Activated CD8-positive, alpha-beta memory T cell treated with anti-CD3 and anti-CD28 coated beads, Interleukin-2, amount 50 U/mL, for 1 hour (primary cell): ENCODE results near the gene SGMS1.
"Not testable (repeated sequence)": the region's sequence is repeated elsewhere in the genome, so short reads cannot be mapped to it uniquely, and the experiment has no call there.

Source experiments
- DNase-seq: peaks from one replicate; pipeline ENCODE4 v3.0.0-alpha.2; 2020; ENCODE audit errors: extremely low read depth

SGMS1 gene

DNA sequence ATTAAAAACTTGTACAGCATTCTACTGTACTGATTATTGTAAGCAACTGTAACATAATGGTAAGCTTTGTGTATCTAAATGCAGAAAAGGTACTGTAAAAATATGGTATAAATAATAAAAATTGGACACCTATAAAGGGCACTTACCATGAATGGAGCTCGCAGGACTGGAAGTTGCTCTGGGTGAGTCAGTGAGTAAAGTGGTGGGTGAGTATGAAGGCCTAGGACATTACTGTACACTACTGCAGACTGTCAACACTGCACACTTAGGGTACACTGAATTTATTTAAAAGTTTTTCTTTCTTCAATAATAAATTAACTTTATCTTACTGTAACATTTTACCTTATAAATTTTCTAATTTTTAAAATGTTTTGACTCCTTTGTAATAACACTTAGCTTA is 253.8 kb downstream of the SGMS1 start:
- DNase-seq, result no peak

DNA sequence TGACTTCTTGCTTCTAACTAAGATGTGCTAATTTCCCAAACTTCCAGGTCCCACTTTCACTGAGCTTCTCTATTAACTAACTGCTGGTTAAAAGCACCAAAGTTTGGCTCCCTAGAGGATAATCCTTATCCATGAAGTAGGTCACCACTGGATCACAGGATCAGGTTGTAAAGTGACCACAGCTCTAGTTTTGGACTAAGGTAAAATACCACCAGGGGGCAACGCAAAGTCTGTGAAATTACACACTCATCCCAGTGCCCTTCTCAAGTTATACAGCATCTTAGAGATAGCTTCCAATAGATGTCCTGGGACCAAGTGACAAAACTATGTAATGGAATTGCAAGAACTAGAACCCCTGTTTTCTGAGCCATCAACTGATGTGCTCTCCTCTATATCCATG is 256.0 kb downstream of the SGMS1 start:
- no peak for DNase-seq

DNA sequence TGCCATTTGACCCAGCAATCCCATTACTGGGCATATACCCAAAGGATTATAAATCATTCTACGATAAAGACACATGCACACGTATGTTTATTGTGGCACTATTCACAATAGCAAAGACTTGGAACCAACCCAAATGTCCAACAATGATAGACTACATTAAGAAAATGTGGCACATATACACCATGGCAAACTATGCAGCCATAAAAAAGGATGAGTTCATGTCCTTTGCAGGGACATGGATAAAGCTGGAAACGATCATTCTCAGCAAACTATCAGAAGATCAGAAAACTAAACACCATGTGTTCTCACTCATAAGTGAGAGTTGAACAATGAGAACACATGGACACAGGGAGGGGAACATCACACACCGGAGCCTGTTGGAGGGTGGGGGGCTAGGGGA is 257.3 kb downstream of the SGMS1 start:
- not testable (repeated sequence) for DNase-seq

DNA sequence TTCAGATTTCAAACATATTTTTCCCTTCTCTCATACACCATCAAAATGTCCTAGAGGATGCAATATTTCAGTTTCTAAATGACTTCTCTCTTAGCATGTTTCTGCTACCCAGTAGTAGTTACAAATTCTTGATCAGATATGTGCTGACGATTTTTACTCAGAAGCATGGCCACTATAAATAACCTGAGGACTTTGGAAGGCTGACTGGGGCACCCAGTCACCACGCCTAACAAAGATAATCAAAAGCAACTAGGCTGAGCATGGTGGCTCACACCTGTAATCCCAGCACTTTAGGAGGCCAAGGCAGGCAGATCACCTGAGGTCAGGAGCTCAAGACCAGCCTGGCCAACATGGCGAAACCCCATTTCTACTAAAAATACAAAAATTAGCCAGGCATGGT is 259.0 kb downstream of the SGMS1 start:
- DNase-seq, result not testable (repeated sequence)

DNA sequence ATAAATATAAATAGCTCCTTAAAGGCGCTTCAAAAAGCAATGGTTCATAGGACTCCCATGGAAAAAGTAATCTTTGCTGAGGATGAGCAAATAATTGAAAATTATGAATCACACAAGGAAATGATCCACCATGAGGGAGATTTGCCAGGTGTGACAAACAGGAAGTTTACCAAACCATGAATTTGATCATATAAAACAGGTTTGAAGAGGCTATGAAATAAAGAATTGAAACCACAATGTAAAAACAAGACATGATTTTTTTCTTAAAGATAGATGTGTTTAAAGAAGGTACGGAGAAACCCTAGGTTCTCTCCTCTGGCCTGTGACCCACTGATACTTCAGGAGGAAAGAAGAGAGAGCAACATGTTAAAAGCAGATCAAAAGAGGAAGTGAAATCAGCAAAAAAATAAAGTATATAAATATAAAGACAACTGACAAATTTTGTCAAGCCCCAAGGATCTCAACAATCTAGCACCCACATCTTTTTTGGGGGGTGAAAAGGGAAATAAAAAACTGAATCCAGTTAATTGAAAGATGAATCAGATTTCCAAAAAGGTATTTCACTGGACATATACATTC is 261.1 kb downstream of the SGMS1 start:
- no peak for DNase-seq

DNA sequence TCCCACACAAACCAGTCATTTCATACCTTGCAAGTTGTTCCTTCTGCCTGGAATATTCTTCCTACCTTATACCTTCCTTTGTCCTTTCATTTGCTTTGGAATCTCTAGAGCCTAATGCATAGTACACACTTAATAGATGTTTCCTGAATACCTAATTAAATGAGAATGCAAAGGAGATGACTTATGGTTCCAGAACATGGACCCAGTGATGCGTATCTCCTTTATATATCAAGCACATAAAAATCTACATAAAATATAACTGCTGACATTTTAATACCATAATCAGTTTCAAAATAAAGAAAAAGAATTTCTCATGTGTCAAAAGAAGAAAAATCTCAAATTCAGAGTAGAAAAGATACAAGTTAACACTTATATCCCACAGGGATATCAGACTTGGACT is 261.8 kb downstream of the SGMS1 start:
- DNase-seq, result no peak

DNA sequence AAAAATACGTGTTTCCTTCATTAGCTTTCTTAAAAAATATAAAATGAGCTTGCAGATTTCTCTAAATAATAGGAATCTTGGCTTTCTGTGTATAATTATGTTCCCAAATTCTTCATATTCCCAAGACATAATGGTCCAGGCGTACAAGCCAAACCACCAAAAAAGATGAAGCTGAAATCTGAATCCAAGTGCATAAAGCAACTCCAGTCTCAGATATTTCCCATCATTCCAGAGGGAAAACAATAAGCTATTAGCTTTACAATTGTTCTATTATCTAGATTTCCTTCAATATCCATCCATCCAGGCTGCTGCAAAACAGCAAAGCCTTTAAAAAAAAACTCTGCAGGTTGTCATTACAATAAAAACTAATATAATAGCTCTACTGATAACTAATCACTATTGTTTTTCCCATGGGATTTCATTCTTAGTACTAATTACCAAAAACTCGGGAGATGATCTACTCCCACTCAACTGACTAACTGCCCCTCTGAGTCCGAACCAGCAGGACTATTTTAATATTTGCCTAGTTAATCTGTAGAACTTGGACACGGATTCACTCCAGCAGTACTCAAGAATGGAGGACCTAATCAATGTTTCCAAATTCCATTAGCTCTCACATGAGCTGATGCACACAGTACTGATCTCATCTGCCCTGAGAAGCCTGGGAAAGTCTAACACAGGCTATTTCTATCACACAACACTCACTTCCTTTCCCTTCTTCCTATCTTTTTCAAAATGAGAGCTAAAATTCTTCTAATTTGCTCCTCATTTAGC is 263.5 kb downstream of the SGMS1 start:
- no peak for DNase-seq

DNA sequence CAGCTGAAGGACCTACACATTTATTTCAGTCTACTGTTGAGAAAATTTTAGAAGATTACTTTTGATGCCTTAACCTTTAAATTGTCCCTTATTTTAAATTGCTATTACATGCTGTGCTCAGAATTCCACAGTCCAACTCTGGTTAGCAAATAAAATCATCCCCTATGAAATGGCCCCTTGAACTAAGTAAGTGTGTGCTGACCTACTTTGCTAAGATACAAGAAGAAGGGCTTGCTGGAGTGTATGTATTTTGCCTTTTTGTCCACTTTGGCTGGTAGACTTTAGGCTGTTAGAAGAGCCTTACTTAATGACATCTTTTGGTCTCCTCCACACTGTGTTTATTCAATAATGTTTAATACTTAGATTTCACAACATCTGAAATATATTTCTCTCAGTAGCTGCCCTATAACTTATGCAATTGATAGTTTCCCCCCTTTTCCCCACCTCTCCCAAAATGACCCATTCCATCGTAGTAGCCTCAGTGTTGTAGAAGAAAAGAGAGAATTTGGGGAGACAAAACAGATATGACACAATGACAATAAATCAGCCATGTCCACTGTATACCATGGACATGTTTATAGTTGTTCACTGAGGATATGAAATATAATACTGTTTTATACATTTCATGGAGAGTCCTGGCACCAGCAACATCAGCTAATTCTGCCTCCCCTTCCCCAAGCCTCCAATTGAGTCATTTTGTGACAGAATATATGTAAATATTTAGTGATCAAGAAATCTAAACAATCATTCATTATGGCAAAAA is 264.6 kb downstream of the SGMS1 start:
- DNase-seq, result no peak

DNA sequence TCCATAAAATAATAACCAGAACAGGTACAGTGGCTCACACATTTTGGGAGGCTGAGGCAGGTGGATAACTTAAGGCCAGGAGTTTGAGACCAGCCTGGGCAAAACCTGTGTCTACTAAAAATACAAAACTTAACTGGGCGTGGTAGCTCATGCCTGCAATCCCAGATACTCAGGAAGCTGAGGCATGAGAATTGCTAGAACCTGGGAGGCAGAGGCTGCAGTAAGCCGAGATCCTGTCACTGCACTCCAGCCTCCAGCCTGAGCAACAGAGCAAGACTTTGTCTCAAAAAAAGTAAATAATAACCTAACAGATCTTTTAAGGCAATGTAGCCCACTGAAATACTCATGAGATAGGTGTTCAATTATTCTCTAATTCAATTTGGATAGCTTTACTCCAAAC is 265.3 kb downstream of the SGMS1 start:
- no peak for DNase-seq

DNA sequence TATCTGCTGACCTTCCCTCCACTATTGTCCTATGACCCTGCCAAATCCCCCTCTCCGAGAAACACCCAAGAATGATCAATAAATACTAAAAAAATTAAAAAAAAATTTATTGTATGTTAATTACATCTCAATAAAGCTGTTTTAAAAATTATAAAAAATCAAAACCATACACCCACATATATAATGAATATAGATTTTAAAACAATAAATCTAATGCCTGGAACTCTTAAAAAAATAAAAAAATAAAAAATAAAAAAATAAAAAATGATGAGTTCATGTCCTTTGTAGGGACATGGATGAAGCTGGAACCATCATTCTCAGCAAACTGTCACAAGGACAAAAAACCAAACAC is 267.3 kb downstream of the SGMS1 start:
- not testable (repeated sequence) for DNase-seq

DNA sequence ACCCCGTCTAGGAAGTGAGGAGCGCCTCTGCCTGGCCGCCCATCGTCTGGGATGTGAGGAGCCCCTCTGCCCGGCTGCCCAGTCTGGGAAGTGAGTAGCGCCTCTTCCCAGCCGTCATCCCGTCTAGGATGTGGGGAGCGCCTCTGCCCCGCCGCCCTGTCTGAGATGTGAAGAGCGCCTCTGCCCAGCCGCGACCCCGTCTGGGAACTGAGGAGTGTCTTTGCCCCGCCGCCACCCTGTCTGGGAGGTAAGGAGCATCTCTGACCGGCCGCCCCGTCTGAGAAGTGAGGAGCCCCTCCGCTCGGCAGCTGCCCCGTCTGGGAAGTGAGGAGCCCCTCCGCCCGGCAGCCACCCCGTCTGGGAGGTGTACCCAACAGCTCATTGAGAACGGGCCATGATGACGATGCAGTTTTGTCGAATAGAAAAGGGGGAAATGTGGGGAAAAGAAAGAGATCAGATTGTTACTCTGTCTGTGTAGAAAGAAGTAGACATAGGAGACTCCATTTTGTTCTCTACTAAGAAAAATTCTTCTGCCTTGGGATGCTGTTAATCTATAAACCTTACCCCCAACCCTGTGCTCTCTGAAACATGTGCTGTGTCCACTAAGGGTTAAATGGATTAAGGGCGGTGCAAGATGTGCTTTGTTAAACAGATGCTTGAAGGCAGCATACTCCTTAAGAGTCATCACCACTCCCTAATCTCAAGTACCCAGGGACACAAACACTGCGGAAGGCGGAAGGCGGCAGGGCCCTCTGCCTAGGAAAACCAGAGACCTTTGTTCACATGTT is 267.9 kb downstream of the SGMS1 start:
- DNase-seq, result not testable (repeated sequence)

DNA sequence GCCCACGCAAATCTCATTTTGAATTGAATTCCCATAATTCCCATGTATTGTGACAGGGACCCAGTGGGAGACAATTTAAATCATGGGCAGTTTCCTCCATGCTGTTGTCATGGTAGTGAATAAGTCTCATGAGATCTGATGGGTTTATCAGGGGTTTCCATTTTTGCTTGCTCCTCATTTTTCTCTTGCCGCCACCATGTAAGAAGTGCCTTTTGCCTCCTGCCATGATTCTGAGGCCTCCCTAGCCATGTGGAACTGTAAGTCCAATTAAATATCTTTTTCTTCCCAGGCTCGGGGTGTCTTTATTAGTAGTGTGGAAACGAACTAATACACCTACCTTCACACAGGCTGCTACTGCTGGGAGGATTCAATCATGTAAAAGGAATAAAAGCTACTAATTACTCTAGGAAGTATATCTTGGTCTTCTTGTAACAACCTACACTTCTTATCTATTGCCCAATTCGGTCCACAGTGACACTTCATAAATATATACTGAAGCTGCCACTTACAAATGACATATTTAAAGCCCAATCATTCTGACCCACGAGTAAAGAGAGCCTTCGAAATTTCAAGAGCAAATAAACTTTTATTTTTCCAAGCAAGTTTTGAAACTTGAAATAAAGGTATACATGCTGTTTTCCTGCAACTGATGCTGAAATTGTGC is 272.1 kb downstream of the SGMS1 start:
- DNase-seq, result no peak

DNA sequence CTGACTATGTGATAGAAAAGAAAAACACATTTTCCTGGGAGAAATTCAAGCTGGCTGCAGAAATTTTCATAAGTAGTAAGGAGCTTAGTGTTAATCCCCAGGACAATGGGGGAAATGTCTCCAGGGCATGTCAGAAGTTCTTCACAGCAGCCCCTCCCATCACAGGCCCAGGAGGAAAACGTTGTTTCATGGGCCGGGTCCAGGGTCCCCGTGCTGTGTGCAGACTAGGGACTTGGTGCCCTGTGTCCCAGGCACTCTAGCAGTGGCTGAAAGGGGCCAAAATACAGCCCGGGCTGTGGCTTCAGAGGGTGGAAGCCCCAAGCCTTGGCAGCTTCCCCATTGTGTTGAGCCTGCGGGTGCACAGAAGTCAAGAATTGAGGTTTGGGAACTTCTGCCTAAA is 273.4 kb downstream of the SGMS1 start:
- no peak for DNase-seq

DNA sequence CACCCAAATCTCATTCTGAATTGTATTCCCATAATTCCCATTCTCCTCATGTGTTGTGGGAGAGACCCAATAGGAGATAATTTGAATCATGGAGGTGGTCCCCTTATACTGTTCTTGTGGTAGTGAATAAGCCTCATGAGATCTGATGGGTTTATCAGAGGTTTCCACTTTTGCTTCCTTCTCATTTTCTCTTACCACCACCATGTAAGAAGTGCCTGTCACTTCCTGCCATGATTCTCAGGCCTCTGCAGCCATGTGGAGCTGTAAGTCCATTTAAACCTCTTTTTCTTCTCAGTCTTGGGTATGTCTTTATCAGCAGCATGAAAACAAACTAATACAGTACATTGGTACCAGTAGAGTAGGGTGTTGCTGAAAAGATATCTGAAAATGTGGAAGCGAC is 274.2 kb downstream of the SGMS1 start:
- DNase-seq, result no peak

DNA sequence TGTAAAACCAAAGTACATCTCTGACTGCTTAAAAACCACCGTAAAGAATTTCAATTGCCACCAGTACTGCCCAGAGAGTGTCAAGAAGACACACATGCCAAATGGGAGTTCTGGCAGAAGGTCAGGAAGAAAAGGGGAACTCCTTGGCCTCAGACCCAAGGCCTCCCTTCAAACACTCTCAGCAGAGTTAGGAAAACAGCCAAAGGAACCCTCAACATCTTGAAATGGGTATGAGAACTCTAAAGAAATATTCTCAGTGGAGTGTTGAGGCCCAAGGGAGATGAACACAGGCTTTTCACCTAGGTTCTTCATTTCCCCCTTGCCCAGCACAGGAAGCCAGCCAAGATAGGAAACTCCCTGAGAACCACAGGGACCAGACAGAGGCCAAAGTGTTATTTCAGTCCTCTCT is 276.4 kb downstream of the SGMS1 start:
- DNase-seq, result no peak

DNA sequence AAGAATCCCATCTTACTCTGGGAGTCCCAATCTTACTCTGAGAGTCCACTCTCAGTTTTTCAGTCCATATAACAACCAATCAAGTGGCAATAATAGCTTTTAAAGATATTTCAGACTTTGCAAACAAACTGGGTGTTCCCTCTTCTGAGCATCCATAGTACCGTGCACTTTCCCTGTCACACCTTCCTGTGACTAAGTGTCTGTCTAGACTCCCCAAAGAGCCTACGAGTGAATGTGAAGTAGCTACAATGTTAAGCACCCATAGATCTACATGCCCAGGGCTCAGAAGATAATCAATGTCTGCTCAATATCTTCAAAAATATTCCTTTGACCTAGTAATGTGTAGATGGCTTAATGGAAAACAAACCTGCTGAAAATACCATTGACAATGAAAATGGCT is 276.8 kb downstream of the SGMS1 start:
- no peak for DNase-seq

DNA sequence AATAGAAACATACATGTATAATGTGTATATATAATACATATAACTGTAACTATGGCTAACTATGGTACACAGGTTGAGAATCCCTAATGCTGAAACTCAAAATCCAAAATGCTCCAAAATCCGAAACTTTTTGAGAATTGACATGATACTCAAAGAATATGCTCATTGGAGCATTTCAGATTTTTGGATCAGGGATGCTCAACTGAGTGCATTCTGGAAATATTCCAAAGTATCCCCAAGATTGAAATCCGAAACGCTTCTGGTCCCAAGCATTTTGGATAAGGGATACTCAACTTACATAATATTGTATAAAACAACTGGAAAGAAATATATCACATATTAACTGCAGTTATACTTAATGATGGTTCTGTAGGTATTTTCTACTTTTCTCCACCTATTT is 278.2 kb downstream of the SGMS1 start:
- DNase-seq, result no peak

DNA sequence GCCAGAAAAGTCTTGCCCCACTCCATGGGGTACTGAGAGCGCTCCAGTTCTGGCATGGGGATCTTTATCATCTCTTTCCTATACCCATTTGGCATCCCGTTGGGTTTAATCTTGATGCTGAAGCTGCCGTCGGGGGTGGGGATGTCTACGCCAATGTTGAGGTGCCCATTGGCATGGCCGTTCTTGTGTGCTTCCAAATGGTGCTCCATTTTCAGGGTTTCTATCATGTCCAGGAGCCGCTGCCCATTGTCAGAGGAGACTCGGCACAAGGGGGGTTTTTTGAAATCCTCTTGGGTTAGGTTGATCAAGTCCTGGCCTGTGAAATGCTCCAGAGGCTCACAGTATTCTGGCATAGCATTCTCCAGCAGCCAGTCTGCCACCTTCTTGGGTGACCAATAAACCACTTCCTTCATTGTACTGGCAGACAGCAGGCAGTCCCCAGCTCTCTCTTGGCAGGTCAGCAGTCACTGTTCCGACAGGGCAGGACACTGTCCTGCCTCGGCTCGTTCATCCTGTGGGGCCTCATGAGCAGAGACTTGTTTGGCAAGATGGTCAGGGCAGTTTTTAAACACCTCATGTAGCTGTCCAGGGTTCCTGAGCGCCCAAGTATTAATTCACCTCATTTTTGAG is 279.9 kb downstream of the SGMS1 start:
- DNase-seq, result no peak

DNA sequence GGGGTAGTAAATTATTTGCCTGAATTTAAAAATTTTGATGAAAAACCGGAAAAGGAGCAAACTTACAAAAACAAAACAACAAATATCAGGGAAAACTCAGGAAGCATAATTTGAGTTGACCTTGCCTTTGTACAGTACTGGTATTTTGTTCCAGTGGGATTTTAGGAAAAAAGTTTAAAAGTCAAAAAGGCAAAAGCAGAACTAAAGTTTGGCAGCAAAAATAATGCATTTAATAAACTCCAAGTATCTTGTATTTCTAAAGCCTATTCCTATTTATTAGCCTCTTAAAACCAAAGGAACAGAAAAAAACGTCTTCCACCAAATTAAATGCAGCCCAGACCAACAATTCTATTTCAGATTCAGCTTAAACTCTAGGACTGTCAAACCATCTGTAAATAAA is 281.8 kb downstream of the SGMS1 start:
- DNase-seq, result no peak

DNA sequence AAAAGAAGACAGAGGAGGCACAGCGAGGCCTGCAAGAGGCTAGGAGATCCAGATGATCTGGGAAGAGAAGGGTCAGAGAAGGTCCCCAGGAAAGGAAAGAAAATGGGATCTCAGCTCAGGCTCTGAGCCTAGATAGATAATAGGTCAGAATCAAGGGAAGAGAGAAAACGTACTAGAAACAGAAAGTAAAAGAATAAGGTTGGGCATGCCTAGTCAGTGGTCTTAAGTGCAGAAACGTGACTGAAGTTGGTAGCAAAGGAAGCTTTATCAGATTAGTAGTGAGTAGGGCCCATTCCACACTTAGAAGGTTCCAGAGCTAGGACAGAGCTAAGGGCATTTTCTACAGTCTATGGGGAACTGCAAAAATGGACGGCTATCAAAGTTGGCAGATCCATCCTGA is 287.6 kb downstream of the SGMS1 start:
- no peak for DNase-seq

DNA sequence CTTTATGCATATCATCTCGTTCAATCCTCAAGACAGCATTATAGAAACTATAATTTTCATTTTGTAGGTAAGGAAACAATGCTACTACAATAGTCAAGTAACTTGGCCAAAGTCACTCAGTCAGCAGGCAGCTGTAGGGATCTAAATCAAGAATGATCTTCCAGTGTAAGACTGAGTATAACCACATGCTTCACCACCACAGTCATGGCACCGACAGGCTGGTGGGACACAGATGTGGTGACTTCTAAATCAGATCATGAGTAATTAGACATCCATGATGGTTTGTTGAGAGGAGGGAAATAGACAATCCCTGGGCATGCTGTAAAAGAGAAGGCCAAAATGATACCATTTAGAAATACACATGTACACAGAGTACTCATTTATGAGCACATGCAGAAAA is 288.4 kb downstream of the SGMS1 start:
- DNase-seq, result no peak
